Lower lobe of right lung (tissue), 2 donors: ENCODE results near the gene C14orf93. TPM values are rescaled to one million over a fixed set of nuclear protein-coding genes. Genes with fewer than 3 reads are reported as not detected.

Source experiments
- ATAC-seq, 2 donors: fragments of 200-7000 bp; cut with Tn5 transposase; one replicate each; pipeline ENCODE4 v1.9.1; 2020 to 2022; ENCODE audit warnings: mild to moderate bottlenecking in 2 of 2, moderate library complexity in 2 of 2
- DNase-seq: peaks from one replicate; pipeline ENCODE4 v3.0.0-alpha.2; 2020
- H3K27ac ChIP-seq: fragments of 200-600 bp; one replicate; pipeline ENCODE4 v1.8.0; 2022
- H3K27me3 ChIP-seq: fragments of 200-600 bp; one replicate; pipeline ENCODE4 v1.8.0; 2022; ENCODE audit warnings: low read depth
- H3K36me3 ChIP-seq: fragments of 200-600 bp; one replicate; pipeline ENCODE4 v1.8.0; 2022; ENCODE audit warnings: mild to moderate bottlenecking
- H3K4me1 ChIP-seq: fragments of 200-600 bp; one replicate; pipeline ENCODE4 v1.8.0; 2022
- H3K4me3 ChIP-seq: fragments of 200-600 bp; one replicate; pipeline ENCODE4 v1.8.0; 2022; ENCODE audit warnings: mild to moderate bottlenecking
- H3K9me3 ChIP-seq: fragments of 200-600 bp; one replicate; pipeline ENCODE4 v1.8.0; 2022
- intact Hi-C: fragments of 100-400 bp; cut with DNase I; formaldehyde crosslinking; loops from one replicate; pipeline ENCODE4 v1.11.0; 2022
- total RNA-seq: library from RNA; stranded (reverse); fragmentation: NEBNext Ultra II Directional; extraction: Animal tissue kit (Norgen Biotek cat#: 25700); gene quantifications from one replicate; pipeline ENCODE4 v1.2.1, GENCODE V29; 2021
- TF ChIP-seq, protein P1 (sequence below): fragments of 200-600 bp; IDR thresholded peaks from one replicate; pipeline ENCODE4 v1.8.0; 2022; ENCODE audit warnings: antibody characterized with exemption, mild to moderate bottlenecking
- donor health status: DM: no; HTN: yes; CAD: no; lungs with severe emphysema.

The C14orf93 gene
- total RNA-seq, 1 donor from 2014 or later, result 9.8 TPM

GRCh38 chr14:23042162-23042965 is 32.4 kb upstream of the C14orf93 start, which contains the start of gene PSMB11:
Gene PSMB11 (plus strand): TSS chr14:23042212. CDS start chr14:23042226, 14 bp downstream.
- H3K27ac ChIP-seq, result no peak within 1 kb of the TSS
- no peaks in the 10 kb centered on the region for H3K9me3 ChIP-seq
- H3K36me3 ChIP-seq, result no peaks in the 10 kb centered on the region
- H3K4me3 ChIP-seq, result no peak within 1 kb of the TSS
- ATAC-seq (no peak), DNase-seq (no peak)
- H3K4me1 ChIP-seq, result peaks cover 11% of the 10 kb centered on the region
- intact Hi-C loops, result no loop called here
- no peaks in the 10 kb centered on the region for H3K27me3 ChIP-seq
- TF ChIP-seq, protein P1, sequence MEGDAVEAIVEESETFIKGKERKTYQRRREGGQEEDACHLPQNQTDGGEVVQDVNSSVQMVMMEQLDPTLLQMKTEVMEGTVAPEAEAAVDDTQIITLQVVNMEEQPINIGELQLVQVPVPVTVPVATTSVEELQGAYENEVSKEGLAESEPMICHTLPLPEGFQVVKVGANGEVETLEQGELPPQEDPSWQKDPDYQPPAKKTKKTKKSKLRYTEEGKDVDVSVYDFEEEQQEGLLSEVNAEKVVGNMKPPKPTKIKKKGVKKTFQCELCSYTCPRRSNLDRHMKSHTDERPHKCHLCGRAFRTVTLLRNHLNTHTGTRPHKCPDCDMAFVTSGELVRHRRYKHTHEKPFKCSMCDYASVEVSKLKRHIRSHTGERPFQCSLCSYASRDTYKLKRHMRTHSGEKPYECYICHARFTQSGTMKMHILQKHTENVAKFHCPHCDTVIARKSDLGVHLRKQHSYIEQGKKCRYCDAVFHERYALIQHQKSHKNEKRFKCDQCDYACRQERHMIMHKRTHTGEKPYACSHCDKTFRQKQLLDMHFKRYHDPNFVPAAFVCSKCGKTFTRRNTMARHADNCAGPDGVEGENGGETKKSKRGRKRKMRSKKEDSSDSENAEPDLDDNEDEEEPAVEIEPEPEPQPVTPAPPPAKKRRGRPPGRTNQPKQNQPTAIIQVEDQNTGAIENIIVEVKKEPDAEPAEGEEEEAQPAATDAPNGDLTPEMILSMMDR, result no peak

DNA sequence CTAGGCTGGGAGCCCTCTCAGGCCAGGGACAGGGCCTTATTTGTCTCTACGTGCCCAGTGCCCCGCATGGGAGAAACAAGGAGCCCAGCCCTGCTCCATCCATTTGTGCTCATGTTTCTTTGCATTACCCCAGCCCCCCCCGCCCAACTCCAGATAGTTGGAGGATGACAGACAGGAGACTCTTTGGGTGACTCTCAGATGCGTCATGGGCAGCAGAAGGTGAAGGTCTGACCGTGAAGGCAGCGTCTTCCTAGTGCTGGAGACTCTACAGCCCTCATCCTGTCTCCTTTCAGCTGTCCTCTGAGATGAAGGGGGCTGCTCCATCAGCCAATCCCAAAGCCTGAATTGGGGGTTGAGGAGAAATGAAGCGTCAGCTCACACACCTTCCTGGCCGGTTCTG is 31.8 kb upstream of the C14orf93 start:
- Histone ChIP-seq H3K4me3 (no peak overlapping the region), H3K9me3 (no peaks in the 10 kb centered on the region), H3K36me3 (no peaks in the 10 kb centered on the region), H3K27ac (no peak overlapping the region), H3K27me3 (no peaks in the 10 kb centered on the region), H3K4me1 (peaks cover 11% of the 10 kb centered on the region)
- ATAC-seq, result no peak
- no peak for DNase-seq
- intact Hi-C loops, result no loop called here
- TF ChIP-seq, protein P1, result no peak

- Histone ChIP-seq H3K4me3 (no peak overlapping the region), H3K27ac (no peak overlapping the region), H3K36me3 (no peaks in the 10 kb centered on the region), H3K4me1 (peaks cover 6% of the 10 kb centered on the region), H3K9me3 (no peaks in the 10 kb centered on the region), H3K27me3 (no peaks in the 10 kb centered on the region)
- DNase-seq (no peak), ATAC-seq (no peak)
- intact Hi-C loops, result no loop called here
- TF ChIP-seq, protein P1, result no peak
Observed at GRCh38 chr14:23040100-23040499, 30.2 kb upstream of the C14orf93 start.

- H3K27me3 ChIP-seq, result no peaks in the 10 kb centered on the region
- peaks cover 20% of the 10 kb centered on the region for H3K4me1 ChIP-seq
- H3K4me3 ChIP-seq, result peak overlapping the region; percentile 89
- intact Hi-C loops, result no loop called here
- ATAC-seq (no peak), DNase-seq (no peak)
- no peaks in the 10 kb centered on the region for H3K9me3 ChIP-seq
- peaks cover 29% of the 10 kb centered on the region for H3K36me3 ChIP-seq
- H3K27ac ChIP-seq, result peak overlapping the region; percentile 94
- TF ChIP-seq, protein P1, result no peak
Observed at GRCh38 chr14:23035303-23036144, 25.6 kb upstream of the C14orf93 start.

DNA sequence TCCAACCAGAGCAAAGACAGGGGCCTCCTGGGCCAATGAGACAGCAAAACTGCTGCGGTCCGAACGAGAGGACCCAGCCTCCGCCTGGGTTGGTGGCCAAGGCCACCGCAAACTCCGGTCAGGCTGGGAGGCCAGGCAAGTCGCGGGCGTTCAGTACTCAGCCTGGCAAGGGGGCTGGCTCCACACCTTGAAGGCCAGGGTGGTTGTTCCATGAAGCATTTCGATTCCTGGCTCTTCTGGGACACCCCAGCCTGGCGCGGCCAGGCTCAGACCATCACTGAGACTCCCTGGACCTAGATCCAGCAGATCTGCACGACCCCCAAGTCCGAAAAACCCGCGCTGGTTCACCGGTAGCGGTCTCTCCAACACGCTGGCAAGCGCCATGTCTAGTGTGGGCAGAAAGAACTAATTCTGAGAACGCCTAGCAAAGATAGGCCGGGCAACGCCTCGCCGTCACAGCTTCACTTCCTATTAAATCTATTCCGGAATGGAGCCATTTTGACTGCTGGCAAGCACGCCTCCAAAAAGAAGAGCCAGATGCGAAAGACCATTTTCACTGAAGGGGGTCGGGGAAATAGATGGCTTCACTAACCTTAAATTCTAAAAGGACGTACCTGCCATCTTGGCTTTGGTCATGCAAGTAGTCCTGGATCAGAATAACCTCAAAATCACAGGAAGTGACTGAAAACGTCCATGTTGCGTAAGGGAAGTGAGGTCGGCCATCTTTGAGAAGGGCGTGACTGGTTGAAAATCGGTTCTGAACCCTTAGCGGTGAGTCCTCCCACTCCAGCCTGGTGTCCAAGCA is 24.8 kb upstream of the C14orf93 start, which contains the start of gene PSMB5:
TSS of gene PSMB5 (minus strand) at position 403 of the 805 bp plus-strand sequence. CDS start at position 384, 19 bp downstream.
- H3K27ac ChIP-seq, result peak within 1 kb of the TSS; percentile 94
- peaks cover 20% of the 10 kb centered on the region for H3K4me1 ChIP-seq
- intact Hi-C loops, result no loop called here
- peak; percentile 92 for DNase-seq
- peak within 1 kb of the TSS; percentile 89 for H3K4me3 ChIP-seq
- H3K27me3 ChIP-seq, result no peaks in the 10 kb centered on the region
- no peaks in the 10 kb centered on the region for H3K9me3 ChIP-seq
- TF ChIP-seq, protein P1, result no peak
- H3K36me3 ChIP-seq, result peaks cover 37% of the 10 kb centered on the region
- ATAC-seq, result peak; percentile 98 to 99
